Mammary epithelial cell (primary cell): Measurements from ENCODE around the gene GFER.

Source experiments
- EZH2 ChIP-seq: IDR thresholded peaks from 2 replicates; pipeline ENCODE4 v1.6.1; 2012; ENCODE audit warnings: low read length, inconsistent platforms, borderline replicate concordance
- TF ChIP-seq, protein P1 (sequence below), 2 donors: IDR thresholded peaks in 1 of 2; conservative IDR thresholded peaks in 1 of 2; 2 replicates each; pipeline ENCODE4 v1.5.1; 2011 to 2012; ENCODE audit warnings: inconsistent platforms in 2 of 2, low read length in 2 of 2, mild to moderate bottlenecking in 2 of 2, control low read depth in 1 of 2, low read depth in 1 of 2; ENCODE audit not compliant: insufficient read depth in 1 of 2; ENCODE audit errors: extremely low read depth in 1 of 2

DNA sequence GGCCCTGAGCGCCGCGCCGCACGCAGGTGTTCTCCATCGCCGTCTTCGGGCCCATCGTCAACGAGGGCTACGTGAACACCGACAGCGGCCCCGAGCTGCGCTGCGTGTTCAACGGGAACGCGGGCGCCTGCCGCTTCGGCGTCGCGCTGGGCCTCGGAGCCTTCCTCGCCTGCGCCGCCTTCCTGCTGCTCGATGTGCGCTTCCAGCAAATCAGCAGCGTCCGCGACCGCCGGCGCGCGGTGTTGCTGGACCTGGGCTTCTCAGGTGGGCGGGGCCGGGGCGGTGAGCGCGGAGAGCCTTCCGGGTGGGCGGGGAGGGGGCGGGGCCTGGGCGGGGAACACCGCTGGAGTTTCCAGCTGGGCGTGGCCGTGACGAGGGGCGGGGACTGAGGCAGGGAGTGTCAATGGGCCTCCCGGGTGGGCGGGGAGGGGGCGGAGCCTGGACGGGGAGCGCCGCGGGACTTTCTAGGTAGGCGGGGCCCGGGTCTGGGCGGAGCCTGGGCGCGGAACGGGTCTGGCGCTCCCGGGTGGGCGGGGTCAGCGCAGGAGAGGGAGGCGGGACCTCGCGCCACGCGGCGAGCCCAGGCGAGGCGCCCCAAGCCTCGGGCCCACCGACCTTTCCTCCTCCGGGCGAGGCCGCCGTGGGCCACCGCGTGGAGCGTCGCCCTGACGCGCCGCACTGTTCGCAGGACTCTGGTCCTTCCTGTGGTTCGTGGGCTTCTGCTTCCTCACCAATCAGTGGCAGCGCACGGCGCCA, 8.1 kb downstream of the GFER start:
- TF ChIP-seq, protein P1, sequence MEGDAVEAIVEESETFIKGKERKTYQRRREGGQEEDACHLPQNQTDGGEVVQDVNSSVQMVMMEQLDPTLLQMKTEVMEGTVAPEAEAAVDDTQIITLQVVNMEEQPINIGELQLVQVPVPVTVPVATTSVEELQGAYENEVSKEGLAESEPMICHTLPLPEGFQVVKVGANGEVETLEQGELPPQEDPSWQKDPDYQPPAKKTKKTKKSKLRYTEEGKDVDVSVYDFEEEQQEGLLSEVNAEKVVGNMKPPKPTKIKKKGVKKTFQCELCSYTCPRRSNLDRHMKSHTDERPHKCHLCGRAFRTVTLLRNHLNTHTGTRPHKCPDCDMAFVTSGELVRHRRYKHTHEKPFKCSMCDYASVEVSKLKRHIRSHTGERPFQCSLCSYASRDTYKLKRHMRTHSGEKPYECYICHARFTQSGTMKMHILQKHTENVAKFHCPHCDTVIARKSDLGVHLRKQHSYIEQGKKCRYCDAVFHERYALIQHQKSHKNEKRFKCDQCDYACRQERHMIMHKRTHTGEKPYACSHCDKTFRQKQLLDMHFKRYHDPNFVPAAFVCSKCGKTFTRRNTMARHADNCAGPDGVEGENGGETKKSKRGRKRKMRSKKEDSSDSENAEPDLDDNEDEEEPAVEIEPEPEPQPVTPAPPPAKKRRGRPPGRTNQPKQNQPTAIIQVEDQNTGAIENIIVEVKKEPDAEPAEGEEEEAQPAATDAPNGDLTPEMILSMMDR (conservative IDR thresholded peaks at IDR 0.05 in 1 of 2, IDR thresholded peaks at IDR 0.05 in 1 of 2; ENCODE audit: extremely low read depth in 1 of 2, insufficient read depth in 1 of 2, low read depth in 1 of 2, low read length in 2 of 2) = no peak
- peak; percentile 16 for TF ChIP-seq EZH2
